Measurements from ENCODE around the gene AMBRA1. TPM values are rescaled to one million over a fixed set of nuclear protein-coding genes. Genes with fewer than 3 reads are reported as not detected.

Gene AMBRA1
- total and polyA plus RNA-seq, 2 of the 8 experiments (the other 6 are each of a cell fraction or from before 2014, with no cell fraction given), result 14.2 to 37.4 TPM

GRCh38 chr11:46392421-46393230 lies 201.2 kb downstream of the AMBRA1 start (continued):
- TF ChIP-seq SIN3A (conservative IDR thresholded peaks at IDR 0.05 in 1 of 2, IDR thresholded peaks at IDR 0.05 in 1 of 2; ENCODE audit: low read depth in 1 of 2, low read length in 2 of 2) (peak; percentile 99), POLR2A (IDR thresholded peaks at IDR 0.05; ENCODE audit: control extremely low read depth in 1 of 2, low read depth in 2 of 2, low read length in 2 of 2) (peak in 1 of 2 experiments; percentile 24; a peak in 1 of 3 replicates), RBBP5 (IDR thresholded peaks at IDR 0.05; ENCODE audit: borderline replicate concordance, low read depth, low read length) (no peak), GABPA (IDR thresholded peaks at IDR 0.05; ENCODE audit: borderline replicate concordance, insufficient read depth, low read length) (peak; percentile 69; the same call in 1 of the 2 replicates), MAX (IDR thresholded peaks at IDR 0.05) (peak; percentile 52; the same call in 1 of the 2 replicates), BCL11A (IDR thresholded peaks at IDR 0.05; ENCODE audit: low read depth in 2 of 2, low read length in 2 of 2) (no peak), HDAC2 (IDR thresholded peaks at IDR 0.05; ENCODE audit: borderline replicate concordance in 1 of 2, low read depth in 2 of 2, low read length in 2 of 2) (peak; percentile 86 to 89; a peak in 2 of 4 replicates), TAF7 (optimal IDR thresholded peaks at IDR 0.05; ENCODE audit: borderline replicate concordance, low read depth, low read length) (peak; percentile 15), KDM1A (IDR thresholded peaks at IDR 0.05; ENCODE audit: borderline replicate concordance, low read length) (no peak), RAD21 (IDR thresholded peaks at IDR 0.05 in 1 of 2, conservative IDR thresholded peaks at IDR 0.05 in 1 of 2; ENCODE audit: low read depth in 2 of 2, low read length in 2 of 2) (peak in 1 of 2 experiments; percentile 23; a peak in 1 of 4 replicates), SRF (IDR thresholded peaks at IDR 0.05; ENCODE audit: low read depth, low read length) (no peak), EGR1 (IDR thresholded peaks at IDR 0.05; ENCODE audit: borderline replicate concordance, low read depth, low read length) (peak; percentile 97)

Measured in H1 (cell line).